Measurements from ENCODE around the gene TPT1.
A peak's percentile ranks its signal among the peaks of the same experiment; 100 is the strongest.
"Not testable (repeated sequence)": the region's sequence is repeated elsewhere in the genome, so short reads cannot be mapped to it uniquely, and the experiment has no call there.

The TPT1 gene

GRCh38 chr13:45341034-45341798 is at the start of gene TPT1:
Gene TPT1 (minus strand): TSS chr13:45341183. CDS start chr13:45341069, 114 bp downstream.
- in situ Hi-C loops (cut with MboI; ENCODE audit: low pct_unique_long_range_greater_than_20kb, low sequenced_read_pairs) = no loop called here

GRCh38 chr13:45390348-45390747 is 49.4 kb upstream of the TPT1 start:
- in situ Hi-C loops (cut with MboI; ENCODE audit: low pct_unique_long_range_greater_than_20kb, low sequenced_read_pairs); DNase-seq: not testable (repeated sequence)

More at GRCh38 chr13:45341034-45341798, at the start of gene TPT1:
- DNase-seq = peak; percentile 97

- DNase-seq = no peak
- in situ Hi-C loops (cut with MboI; ENCODE audit: low pct_unique_long_range_greater_than_20kb, low sequenced_read_pairs) = no loop called here
These were observed 47.7 kb upstream of the TPT1 start for GRCh38 chr13:45388664-45389063.

- DNase-seq; in situ Hi-C loops (cut with MboI; ENCODE audit: low pct_unique_long_range_greater_than_20kb, low sequenced_read_pairs): not testable (repeated sequence)
These were observed 46.1 kb upstream of the TPT1 start for GRCh38 chr13:45386892-45387575.

GRCh38 chr13:45385907-45386553 is 45.0 kb upstream of the TPT1 start:
- no peak for DNase-seq
- in situ Hi-C loops (cut with MboI; ENCODE audit: low pct_unique_long_range_greater_than_20kb, low sequenced_read_pairs) = no loop called here

- in situ Hi-C loops (cut with MboI; ENCODE audit: low pct_unique_long_range_greater_than_20kb, low sequenced_read_pairs) = no loop called here
- DNase-seq = no peak
These were observed 44.3 kb upstream of the TPT1 start for GRCh38 chr13:45385320-45385719.

GRCh38 chr13:45384474-45385174 is 43.6 kb upstream of the TPT1 start:
- no peak for DNase-seq
- in situ Hi-C loops (cut with MboI; ENCODE audit: low pct_unique_long_range_greater_than_20kb, low sequenced_read_pairs) = no loop called here

GRCh38 chr13:45382739-45383138 is 41.8 kb upstream of the TPT1 start:
- DNase-seq; in situ Hi-C loops (cut with MboI; ENCODE audit: low pct_unique_long_range_greater_than_20kb, low sequenced_read_pairs): not testable (repeated sequence)

GRCh38 chr13:45381196-45381595 is 40.2 kb upstream of the TPT1 start:
- DNase-seq = no peak
- in situ Hi-C loops (cut with MboI; ENCODE audit: low pct_unique_long_range_greater_than_20kb, low sequenced_read_pairs) = no loop called here

- in situ Hi-C loops (cut with MboI; ENCODE audit: low pct_unique_long_range_greater_than_20kb, low sequenced_read_pairs); DNase-seq: not testable (repeated sequence)
These were observed 39.7 kb upstream of the TPT1 start for GRCh38 chr13:45380708-45381107.

GRCh38 chr13:45379516-45379915 is 38.5 kb upstream of the TPT1 start:
- DNase-seq; in situ Hi-C loops (cut with MboI; ENCODE audit: low pct_unique_long_range_greater_than_20kb, low sequenced_read_pairs): not testable (repeated sequence)

GRCh38 chr13:45378786-45379185 is 37.8 kb upstream of the TPT1 start:
- in situ Hi-C loops (cut with MboI; ENCODE audit: low pct_unique_long_range_greater_than_20kb, low sequenced_read_pairs); DNase-seq: not testable (repeated sequence)

GRCh38 chr13:45377314-45377713 is 36.3 kb upstream of the TPT1 start:
- in situ Hi-C loops (cut with MboI; ENCODE audit: low pct_unique_long_range_greater_than_20kb, low sequenced_read_pairs); DNase-seq: not testable (repeated sequence)

GRCh38 chr13:45376651-45377050 is 35.7 kb upstream of the TPT1 start:
- in situ Hi-C loops (cut with MboI; ENCODE audit: low pct_unique_long_range_greater_than_20kb, low sequenced_read_pairs); DNase-seq: not testable (repeated sequence)

GRCh38 chr13:45374917-45375316 is 33.9 kb upstream of the TPT1 start:
- in situ Hi-C loops (cut with MboI; ENCODE audit: low pct_unique_long_range_greater_than_20kb, low sequenced_read_pairs) = no loop called here
- no peak for DNase-seq

- in situ Hi-C loops (cut with MboI; ENCODE audit: low pct_unique_long_range_greater_than_20kb, low sequenced_read_pairs) = no loop called here
- no peak for DNase-seq
These were observed 32.2 kb upstream of the TPT1 start for GRCh38 chr13:45373162-45373547.

- DNase-seq = no peak
- in situ Hi-C loops (cut with MboI; ENCODE audit: low pct_unique_long_range_greater_than_20kb, low sequenced_read_pairs) = no loop called here
These were observed 31.5 kb upstream of the TPT1 start for GRCh38 chr13:45372189-45373161.

GRCh38 chr13:45370922-45371406 is 30.0 kb upstream of the TPT1 start:
- in situ Hi-C loops (cut with MboI; ENCODE audit: low pct_unique_long_range_greater_than_20kb, low sequenced_read_pairs) = no loop called here
- peak; percentile 51 for DNase-seq
